GM18907 (cell line): ENCODE results near the gene NLGN4X.
A peak's percentile ranks its signal among the peaks of the same experiment; 100 is the strongest.

Source experiments
- ATAC-seq: cut with Tn5 transposase; IDR thresholded peaks from one replicate; pipeline ENCODE4 v1.9.1; 2021; ENCODE audit warnings: mild to moderate bottlenecking, moderate library complexity; ENCODE audit not compliant: unreplicated experiment

NLGN4X gene

GRCh38 chrX:6228720-6229119 is at the start of gene NLGN4X:
NLGN4X (minus strand) TSS chrX:6228867; CDS start chrX:6151466, 77,401 bp downstream.
- ATAC-seq = no peak

- ATAC-seq = no peak
Observed at GRCh38 chrX:6266041-6266440, 37.4 kb upstream of the NLGN4X start.

GRCh38 chrX:6262959-6263358 is 34.3 kb upstream of the NLGN4X start:
- no peak for ATAC-seq

GRCh38 chrX:6257025-6257424 is 28.4 kb upstream of the NLGN4X start:
- ATAC-seq = no peak

- ATAC-seq = no peak
Observed at GRCh38 chrX:6244666-6245065, 16.0 kb upstream of the NLGN4X start.

- ATAC-seq = no peak
Observed at GRCh38 chrX:6238576-6238975, 9.9 kb upstream of the NLGN4X start.

- ATAC-seq = no peak
Observed at GRCh38 chrX:6227935-6228334, 732 bp downstream of the NLGN4X start.

- ATAC-seq = no peak
Observed at GRCh38 chrX:6227453-6227835, 1.2 kb downstream of the NLGN4X start.

- ATAC-seq = no peak
Observed at GRCh38 chrX:6226596-6227452, 1.8 kb downstream of the NLGN4X start.

GRCh38 chrX:6225911-6226595 is 2.6 kb downstream of the NLGN4X start:
- no peak for ATAC-seq

- no peak for ATAC-seq
Observed at GRCh38 chrX:6225288-6225910, 3.3 kb downstream of the NLGN4X start.

GRCh38 chrX:6223516-6223915 is 5.2 kb downstream of the NLGN4X start:
- no peak for ATAC-seq

- ATAC-seq = no peak
Observed at GRCh38 chrX:6210230-6210629, 18.4 kb downstream of the NLGN4X start.

GRCh38 chrX:6203462-6204215 is 25.0 kb downstream of the NLGN4X start:
- no peak for ATAC-seq

- ATAC-seq = no peak
Observed at GRCh38 chrX:6199486-6199885, 29.2 kb downstream of the NLGN4X start.

- no peak for ATAC-seq
Observed at GRCh38 chrX:6187256-6187655, 41.4 kb downstream of the NLGN4X start.

GRCh38 chrX:6184900-6185515 is 43.7 kb downstream of the NLGN4X start:
- peak; percentile 99 for ATAC-seq

- no peak for ATAC-seq
Observed at GRCh38 chrX:6175914-6176313, 52.8 kb downstream of the NLGN4X start.

- ATAC-seq = no peak
Observed at GRCh38 chrX:6170424-6170823, 58.2 kb downstream of the NLGN4X start.

- ATAC-seq = no peak
Observed at GRCh38 chrX:6169407-6169806, 59.3 kb downstream of the NLGN4X start.

- ATAC-seq = no peak
Observed at GRCh38 chrX:6163721-6164120, 64.9 kb downstream of the NLGN4X start.
